HCT116 (cell line): ENCODE results near the gene KCND3. TPM values are rescaled to one million over a fixed set of nuclear protein-coding genes. Genes with fewer than 3 reads are reported as not detected.

Experiments
- ATAC-seq: fragments of 200-7000 bp; cut with Tn5 transposase; 2 replicates; pipeline ENCODE4 v1.9.1; 2020; ENCODE audit warnings: mild to moderate bottlenecking, moderate library complexity
- BruUV-seq: library from RNA; stranded (reverse); fragments of 400-500 nt; replicated peaks from 2 replicates; lab custom pipeline; 2021; lab: Mats Ljungman, UMichigan
- CTCF ChIA-PET: fragments of 300-600 bp; sonication (Branson Sonifier 250); formaldehyde crosslinking; loops from one replicate; lab custom pipeline; 2021; ENCODE audit warnings: antibody characterized with exemption; lab: Charles Lee
- POLR2A ChIA-PET: fragments of 300-600, 350-600 bp; sonication (Branson Sonifier 250); formaldehyde crosslinking; loops from one replicate; lab custom pipeline; 2021; ENCODE audit warnings: antibody characterized with exemption; lab: Charles Lee
- RAD21 ChIA-PET, 2 experiments: fragments of 300-600 bp; sonication (Branson Sonifier 250); formaldehyde crosslinking; loops; one replicate each; lab custom pipeline; 2023; ENCODE audit warnings: low total read pairs in 2 of 2; ENCODE audit not compliant: uncharacterized antibody in 2 of 2, unreplicated experiment in 2 of 2, low non-redundant PET in 1 of 2; lab: Charles Lee
- DNase-seq: peaks from one replicate; pipeline ENCODE4 v3.0.0-alpha.2; 2010; ENCODE audit warnings: low read depth, low spot score
- H2AFZ ChIP-seq: fragments of 200-600 bp; shearing (Covaris generic), sonication (generic); 2 replicates; pipeline ENCODE4 v1.6.1; 2017; ENCODE audit warnings: low read depth, mixed run types, mixed read lengths, antibody characterized with exemption, low read length; ENCODE audit not compliant: poor library complexity, severe bottlenecking
- H3K27ac ChIP-seq: 2 replicates; pipeline ENCODE4 v1.5.1; 2012; ENCODE audit warnings: low read depth, low read length
- H3K27me3 ChIP-seq: fragments of 200-600 bp; sonication (generic); 2 replicates; pipeline ENCODE4 v1.6.1; 2016; ENCODE audit warnings: mixed run types, low read length, mixed read lengths; ENCODE audit not compliant: insufficient read depth
- H3K36me3 ChIP-seq, 2 experiments: fragments of 200-500 bp in 1 of 2; fragments of 200-600 bp in 1 of 2; sonication (Bioruptor generic) in 1 of 2; sonication (generic) in 1 of 2; 2 replicates each; pipeline versions ENCODE4 v1.5.1 to v1.6.1; 2014 to 2016; ENCODE audit warnings: low read length in 2 of 2, inconsistent platforms in 1 of 2, mixed read lengths in 1 of 2, mixed run types in 1 of 2; ENCODE audit not compliant: insufficient read depth in 2 of 2, control insufficient read depth in 1 of 2
- H3K4me1 ChIP-seq, 2 experiments: fragments of 200-600 bp in 1 of 2; sonication (generic) in 1 of 2; 2 replicates each; pipeline versions ENCODE4 v1.5.1 to v1.6.1; 2012 to 2017; ENCODE audit warnings: low read length in 2 of 2, inconsistent platforms in 1 of 2, mild to moderate bottlenecking in 1 of 2, mixed read lengths in 1 of 2, mixed run types in 1 of 2, moderate library complexity in 1 of 2; ENCODE audit not compliant: insufficient read depth in 2 of 2, control insufficient read depth in 1 of 2
- H3K4me2 ChIP-seq: fragments of 200-600 bp; sonication (generic); 2 replicates; pipeline ENCODE4 v1.6.1; 2017; ENCODE audit warnings: mixed run types, low read length, mixed read lengths
- H3K4me3 ChIP-seq, 2 experiments: fragments of 200-600 bp in 1 of 2; sonication (generic) in 1 of 2; replicated peaks in 1 of 2; 2 replicates each; pipeline ENCODE4 v1.5.1; 2011 to 2016; ENCODE audit warnings: low read length in 2 of 2, control low read depth in 1 of 2, low read depth in 1 of 2, mild to moderate bottlenecking in 1 of 2, mixed read lengths in 1 of 2, mixed run types in 1 of 2
- H3K79me2 ChIP-seq: fragments of 200-600 bp; sonication (generic); 2 replicates; pipeline ENCODE4 v1.6.1; 2017; ENCODE audit warnings: mild to moderate bottlenecking, mixed run types, low read length, moderate library complexity, mixed read lengths; ENCODE audit not compliant: insufficient read depth
- H3K9ac ChIP-seq: fragments of 200-600 bp; sonication (generic); 2 replicates; pipeline ENCODE4 v1.6.1; 2016; ENCODE audit warnings: low read length, mixed read lengths
- H3K9me2 ChIP-seq: fragments of 200-600 bp; sonication (generic), shearing (Covaris generic); 2 replicates; pipeline ENCODE4 v1.6.1; 2017; ENCODE audit warnings: mixed run types, mild to moderate bottlenecking, moderate library complexity; ENCODE audit not compliant: insufficient read depth
- H3K9me3 ChIP-seq, 2 experiments: fragments of 200-500 bp in 1 of 2; fragments of 200-600 bp in 1 of 2; sonication (Bioruptor generic) in 1 of 2; sonication (generic) in 1 of 2; 2 replicates each; pipeline ENCODE4 v1.6.1; 2014 to 2017; ENCODE audit warnings: low read length in 2 of 2, mixed read lengths in 2 of 2, inconsistent platforms in 1 of 2, low read depth in 1 of 2, mild to moderate bottlenecking in 1 of 2, mixed run types in 1 of 2, moderate library complexity in 1 of 2; ENCODE audit not compliant: control insufficient read depth in 1 of 2, insufficient read depth in 1 of 2
- H4K20me1 ChIP-seq: fragments of 200-600 bp; sonication (generic), shearing (Covaris generic); 2 replicates; pipeline ENCODE4 v1.6.1; 2017; ENCODE audit warnings: mixed run types, mild to moderate bottlenecking, moderate library complexity; ENCODE audit not compliant: insufficient read depth
- CBX3 ChIP-seq: IDR thresholded peaks from 2 replicates; pipeline ENCODE4 v1.6.1; 2012; ENCODE audit warnings: low read depth
- CEBPB ChIP-seq: IDR thresholded peaks from 2 replicates; pipeline ENCODE4 v1.6.1; 2012; ENCODE audit warnings: low read depth
- ELF1 ChIP-seq: IDR thresholded peaks from 2 replicates; pipeline ENCODE4 v1.6.1; 2012; ENCODE audit warnings: low read depth, borderline replicate concordance
- EZH2 ChIP-seq: fragments of 200-600 bp; sonication (generic); IDR thresholded peaks from 2 replicates; pipeline ENCODE4 v1.6.1; 2017; ENCODE audit warnings: antibody characterized with exemption, mixed run types
- JUND ChIP-seq: IDR thresholded peaks from 2 replicates; pipeline ENCODE4 v1.6.1; 2012
- POLR2A ChIP-seq: IDR thresholded peaks from 2 replicates; pipeline ENCODE4 v1.7.0; 2011; ENCODE audit warnings: borderline replicate concordance; ENCODE audit not compliant: insufficient read depth, insufficient read length; ENCODE audit errors: extremely low read depth
- POLR2AphosphoS5 ChIP-seq: IDR thresholded peaks from 2 replicates; pipeline ENCODE4 v1.6.1; 2011; ENCODE audit warnings: mild to moderate bottlenecking, low read depth, low read length, moderate library complexity
- RAD21 ChIP-seq: IDR thresholded peaks from 2 replicates; pipeline ENCODE4 v1.6.1; 2012; ENCODE audit warnings: low read depth, mild to moderate bottlenecking
- SRF ChIP-seq: IDR thresholded peaks from 2 replicates; pipeline ENCODE4 v1.6.1; 2012; ENCODE audit warnings: low read depth
- TCF7L2 ChIP-seq: IDR thresholded peaks from 2 replicates; pipeline ENCODE4 v1.7.0; 2011; ENCODE audit warnings: borderline replicate concordance, inconsistent platforms; ENCODE audit not compliant: insufficient read depth, insufficient read length; ENCODE audit errors: extremely low read depth
- YY1 ChIP-seq: IDR thresholded peaks from 2 replicates; pipeline ENCODE4 v1.6.1; 2011; ENCODE audit warnings: low read length, low read depth, moderate library complexity, mild to moderate bottlenecking; ENCODE audit not compliant: insufficient replicate concordance; ENCODE audit errors: extremely low read depth
- ZNF274 ChIP-seq: fragments of 200-500 bp; sonication (Bioruptor generic); IDR thresholded peaks from 2 replicates; pipeline ENCODE4 v1.6.1; 2014; ENCODE audit warnings: mild to moderate bottlenecking, low read depth, low read length, inconsistent platforms
- intact Hi-C: fragments of 100-400 bp; cut with micrococcal nuclease; formaldehyde crosslinking; loops from 2 replicates; pipeline ENCODE4 v1.10.0; 2022
- total RNA-seq: library from RNA; stranded (reverse); gene quantifications from one replicate; pipeline ENCODE4 v1.2.1, GENCODE V29; 2021; ENCODE audit not compliant: unreplicated experiment
- TF ChIP-seq, protein P1 (sequence below): IDR thresholded peaks from 2 replicates; pipeline ENCODE4 v1.6.1; 2012; ENCODE audit warnings: low read depth
- TF ChIP-seq, protein P2 (sequence below): IDR thresholded peaks from 2 replicates; pipeline ENCODE4 v1.6.1; 2012
- TF ChIP-seq, protein P3 (sequence below): IDR thresholded peaks from 2 replicates; pipeline ENCODE4 v1.6.1; 2012
- TF ChIP-seq, protein P4 (sequence below): IDR thresholded peaks from 2 replicates; pipeline ENCODE4 v1.6.1; 2011; ENCODE audit warnings: mild to moderate bottlenecking, low read length, moderate library complexity; ENCODE audit not compliant: insufficient replicate concordance; ENCODE audit errors: extremely low read depth
- TF ChIP-seq, protein P5 (sequence below), 3 experiments: fragments of 200-600 bp in 1 of 3; sonication (generic) in 1 of 3; IDR thresholded peaks in 2 of 3; conservative IDR thresholded peaks in 1 of 3; 2 replicates each; pipeline ENCODE4 v1.5.1; 2012 to 2017; ENCODE audit warnings: low read depth in 2 of 3, low read length in 2 of 3, antibody characterized with exemption in 1 of 3, borderline replicate concordance in 1 of 3, control low read depth in 1 of 3, mild to moderate bottlenecking in 1 of 3, mixed read lengths in 1 of 3, mixed run types in 1 of 3, moderate library complexity in 1 of 3; ENCODE audit not compliant: insufficient read depth in 1 of 3

Gene KCND3
- total RNA-seq, 1 experiment from 2014 or later = 0.44 TPM

DNA sequence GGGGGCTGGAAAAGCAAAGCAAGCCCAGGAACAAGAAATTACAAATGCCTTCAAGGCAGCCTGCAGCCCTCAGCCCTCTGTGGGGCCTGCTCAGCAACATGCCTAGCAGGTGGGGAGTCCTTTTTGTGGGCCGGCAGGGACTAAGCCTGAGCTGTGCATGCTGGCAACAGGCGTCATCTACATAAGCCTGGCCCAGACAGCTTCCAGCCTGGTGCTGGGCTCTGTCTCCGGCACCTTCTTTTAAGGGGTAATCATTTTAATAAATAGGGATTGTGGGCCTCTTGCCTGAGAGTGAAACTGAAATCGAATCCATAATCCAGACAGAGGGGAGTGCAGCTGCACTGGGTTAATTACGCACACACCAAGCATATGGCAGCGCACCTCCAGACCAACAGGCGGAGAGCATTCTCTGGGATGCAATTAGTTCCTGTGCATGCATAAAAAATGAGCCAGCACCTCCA, 137.2 kb downstream of the KCND3 start:
- Histone ChIP-seq H3K9ac (no peak overlapping the region), H3K9me3 (no peaks in the 10 kb centered on the region), H3K27me3 (peaks cover 86% of the 10 kb centered on the region), H3K36me3 (no peaks in the 10 kb centered on the region), H3K4me3 (no peak overlapping the region), H3K27ac (no peak overlapping the region), H3K4me2 (no peak overlapping the region), H4K20me1 (no peaks in the 10 kb centered on the region), H3K9me2 (no peaks in the 10 kb centered on the region), H3K4me1 (no peaks in the 10 kb centered on the region), H3K79me2 (no peaks in the 10 kb centered on the region), H2AFZ (no peak overlapping the region)
- intact Hi-C loops = no loop called here
- ChIA-PET POLR2A (no interaction called here), RAD21 (no interaction called here), CTCF (no interaction called here)
- no peak for ATAC-seq
- TF ChIP-seq CBX3 = no peak
- no peak for TF ChIP-seq RAD21
- TF ChIP-seq POLR2A = no peak
- TF ChIP-seq EZH2 = no peak
- TF ChIP-seq, protein P1, sequence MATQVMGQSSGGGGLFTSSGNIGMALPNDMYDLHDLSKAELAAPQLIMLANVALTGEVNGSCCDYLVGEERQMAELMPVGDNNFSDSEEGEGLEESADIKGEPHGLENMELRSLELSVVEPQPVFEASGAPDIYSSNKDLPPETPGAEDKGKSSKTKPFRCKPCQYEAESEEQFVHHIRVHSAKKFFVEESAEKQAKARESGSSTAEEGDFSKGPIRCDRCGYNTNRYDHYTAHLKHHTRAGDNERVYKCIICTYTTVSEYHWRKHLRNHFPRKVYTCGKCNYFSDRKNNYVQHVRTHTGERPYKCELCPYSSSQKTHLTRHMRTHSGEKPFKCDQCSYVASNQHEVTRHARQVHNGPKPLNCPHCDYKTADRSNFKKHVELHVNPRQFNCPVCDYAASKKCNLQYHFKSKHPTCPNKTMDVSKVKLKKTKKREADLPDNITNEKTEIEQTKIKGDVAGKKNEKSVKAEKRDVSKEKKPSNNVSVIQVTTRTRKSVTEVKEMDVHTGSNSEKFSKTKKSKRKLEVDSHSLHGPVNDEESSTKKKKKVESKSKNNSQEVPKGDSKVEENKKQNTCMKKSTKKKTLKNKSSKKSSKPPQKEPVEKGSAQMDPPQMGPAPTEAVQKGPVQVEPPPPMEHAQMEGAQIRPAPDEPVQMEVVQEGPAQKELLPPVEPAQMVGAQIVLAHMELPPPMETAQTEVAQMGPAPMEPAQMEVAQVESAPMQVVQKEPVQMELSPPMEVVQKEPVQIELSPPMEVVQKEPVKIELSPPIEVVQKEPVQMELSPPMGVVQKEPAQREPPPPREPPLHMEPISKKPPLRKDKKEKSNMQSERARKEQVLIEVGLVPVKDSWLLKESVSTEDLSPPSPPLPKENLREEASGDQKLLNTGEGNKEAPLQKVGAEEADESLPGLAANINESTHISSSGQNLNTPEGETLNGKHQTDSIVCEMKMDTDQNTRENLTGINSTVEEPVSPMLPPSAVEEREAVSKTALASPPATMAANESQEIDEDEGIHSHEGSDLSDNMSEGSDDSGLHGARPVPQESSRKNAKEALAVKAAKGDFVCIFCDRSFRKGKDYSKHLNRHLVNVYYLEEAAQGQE = no peak
- TF ChIP-seq, protein P2, sequence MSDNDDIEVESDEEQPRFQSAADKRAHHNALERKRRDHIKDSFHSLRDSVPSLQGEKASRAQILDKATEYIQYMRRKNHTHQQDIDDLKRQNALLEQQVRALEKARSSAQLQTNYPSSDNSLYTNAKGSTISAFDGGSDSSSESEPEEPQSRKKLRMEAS = no peak
- no peak for TF ChIP-seq TCF7L2
- TF ChIP-seq, protein P3, sequence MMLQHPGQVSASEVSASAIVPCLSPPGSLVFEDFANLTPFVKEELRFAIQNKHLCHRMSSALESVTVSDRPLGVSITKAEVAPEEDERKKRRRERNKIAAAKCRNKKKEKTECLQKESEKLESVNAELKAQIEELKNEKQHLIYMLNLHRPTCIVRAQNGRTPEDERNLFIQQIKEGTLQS = no peak
- no peak for TF ChIP-seq SRF
- TF ChIP-seq ELF1 = no peak
- no peak for TF ChIP-seq POLR2AphosphoS5
- TF ChIP-seq, protein P4, sequence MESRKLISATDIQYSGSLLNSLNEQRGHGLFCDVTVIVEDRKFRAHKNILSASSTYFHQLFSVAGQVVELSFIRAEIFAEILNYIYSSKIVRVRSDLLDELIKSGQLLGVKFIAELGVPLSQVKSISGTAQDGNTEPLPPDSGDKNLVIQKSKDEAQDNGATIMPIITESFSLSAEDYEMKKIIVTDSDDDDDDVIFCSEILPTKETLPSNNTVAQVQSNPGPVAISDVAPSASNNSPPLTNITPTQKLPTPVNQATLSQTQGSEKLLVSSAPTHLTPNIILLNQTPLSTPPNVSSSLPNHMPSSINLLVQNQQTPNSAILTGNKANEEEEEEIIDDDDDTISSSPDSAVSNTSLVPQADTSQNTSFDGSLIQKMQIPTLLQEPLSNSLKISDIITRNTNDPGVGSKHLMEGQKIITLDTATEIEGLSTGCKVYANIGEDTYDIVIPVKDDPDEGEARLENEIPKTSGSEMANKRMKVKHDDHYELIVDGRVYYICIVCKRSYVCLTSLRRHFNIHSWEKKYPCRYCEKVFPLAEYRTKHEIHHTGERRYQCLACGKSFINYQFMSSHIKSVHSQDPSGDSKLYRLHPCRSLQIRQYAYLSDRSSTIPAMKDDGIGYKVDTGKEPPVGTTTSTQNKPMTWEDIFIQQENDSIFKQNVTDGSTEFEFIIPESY = no peak
- TF ChIP-seq YY1 = no peak
- TF ChIP-seq JUND = no peak
- TF ChIP-seq CEBPB = no peak
- TF ChIP-seq, protein P5, sequence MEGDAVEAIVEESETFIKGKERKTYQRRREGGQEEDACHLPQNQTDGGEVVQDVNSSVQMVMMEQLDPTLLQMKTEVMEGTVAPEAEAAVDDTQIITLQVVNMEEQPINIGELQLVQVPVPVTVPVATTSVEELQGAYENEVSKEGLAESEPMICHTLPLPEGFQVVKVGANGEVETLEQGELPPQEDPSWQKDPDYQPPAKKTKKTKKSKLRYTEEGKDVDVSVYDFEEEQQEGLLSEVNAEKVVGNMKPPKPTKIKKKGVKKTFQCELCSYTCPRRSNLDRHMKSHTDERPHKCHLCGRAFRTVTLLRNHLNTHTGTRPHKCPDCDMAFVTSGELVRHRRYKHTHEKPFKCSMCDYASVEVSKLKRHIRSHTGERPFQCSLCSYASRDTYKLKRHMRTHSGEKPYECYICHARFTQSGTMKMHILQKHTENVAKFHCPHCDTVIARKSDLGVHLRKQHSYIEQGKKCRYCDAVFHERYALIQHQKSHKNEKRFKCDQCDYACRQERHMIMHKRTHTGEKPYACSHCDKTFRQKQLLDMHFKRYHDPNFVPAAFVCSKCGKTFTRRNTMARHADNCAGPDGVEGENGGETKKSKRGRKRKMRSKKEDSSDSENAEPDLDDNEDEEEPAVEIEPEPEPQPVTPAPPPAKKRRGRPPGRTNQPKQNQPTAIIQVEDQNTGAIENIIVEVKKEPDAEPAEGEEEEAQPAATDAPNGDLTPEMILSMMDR (IDR thresholded peaks at IDR 0.05 in 2 of 3, conservative IDR thresholded peaks at IDR 0.05 in 1 of 3; ENCODE audit: borderline replicate concordance in 1 of 3, insufficient read depth in 1 of 3, low read depth in 2 of 3, low read length in 2 of 3) = no peak
- no peak for TF ChIP-seq ZNF274
- no TSS peak for BruUV-seq
- no peak for DNase-seq
